GM19099 (cell line): ENCODE results near the gene IL34.

Experiments used
- POLR2A ChIP-seq: IDR thresholded peaks from 3 replicates; pipeline ENCODE4 v1.6.1; 2011; ENCODE audit warnings: low read depth; ENCODE audit not compliant: insufficient read length; ENCODE audit errors: extremely low read depth

The IL34 gene

GRCh38 chr16:70646260-70647241, at the start of gene IL34:
Gene IL34, plus strand, starts transcription at chr16:70646559. Its CDS starts 389 bp downstream, at chr16:70646948.
- no peak for TF ChIP-seq POLR2A

DNA sequence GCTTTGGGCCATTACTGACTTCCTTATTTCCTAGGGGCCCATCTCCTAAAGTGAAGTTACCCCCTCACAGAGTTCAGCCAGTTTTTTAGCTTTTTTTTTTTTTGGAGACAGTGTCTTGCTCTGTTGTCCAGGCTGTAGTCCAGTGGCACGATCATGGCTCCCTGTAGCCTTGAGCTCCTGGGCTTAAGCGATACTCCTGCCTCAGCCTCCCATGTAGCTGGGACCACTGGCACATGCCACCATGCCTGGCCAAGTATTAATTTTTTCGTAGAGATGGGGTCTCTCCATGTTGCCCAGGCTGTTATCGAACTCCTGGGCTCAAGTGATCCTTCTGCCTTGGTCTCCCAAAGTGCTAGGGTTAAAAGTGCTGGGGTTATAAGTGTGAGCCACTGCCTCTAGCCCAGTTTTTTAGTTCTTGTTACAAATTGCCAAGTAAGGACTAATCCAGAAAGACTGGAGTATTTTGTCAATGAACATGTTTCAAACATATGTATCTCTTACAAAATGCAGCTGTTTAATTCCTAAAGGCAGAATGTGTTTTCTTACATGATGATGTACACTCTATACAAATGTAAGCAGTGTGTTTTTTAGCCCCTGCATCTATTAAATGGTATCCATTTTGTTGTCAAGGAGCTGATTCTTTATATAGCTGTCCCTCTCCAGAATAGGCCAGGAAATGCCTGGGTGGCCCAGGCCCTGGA, 49.1 kb upstream of the IL34 start:
- no peak for TF ChIP-seq POLR2A

- TF ChIP-seq POLR2A: no peak
Measured at GRCh38 chr16:70598937-70599503, 47.3 kb upstream of the IL34 start.

- no peak for TF ChIP-seq POLR2A
Measured at GRCh38 chr16:70600730-70601129, 45.6 kb upstream of the IL34 start.

GRCh38 chr16:70601576-70602575, 44.5 kb upstream of the IL34 start:
- no peak for TF ChIP-seq POLR2A

DNA sequence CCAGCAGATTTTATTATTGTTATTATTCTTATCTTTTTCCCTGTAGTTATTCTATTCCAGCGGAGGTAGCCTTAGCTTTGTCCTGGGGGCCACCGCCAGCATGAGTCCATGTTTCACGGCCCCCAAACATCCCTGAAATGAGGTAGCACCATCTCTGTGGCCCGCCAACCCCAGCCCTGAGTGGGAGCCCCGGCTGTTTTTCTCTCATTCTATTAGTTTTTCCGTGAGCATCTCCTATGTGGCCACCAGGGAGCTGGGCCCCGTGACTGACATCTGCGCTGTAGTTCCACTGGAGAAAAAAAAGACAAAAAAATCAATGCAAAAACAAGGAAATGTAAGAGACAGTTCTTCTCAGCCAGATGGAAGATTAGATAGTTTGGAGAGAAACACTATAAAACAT, 43.5 kb upstream of the IL34 start:
- TF ChIP-seq POLR2A: no peak

DNA sequence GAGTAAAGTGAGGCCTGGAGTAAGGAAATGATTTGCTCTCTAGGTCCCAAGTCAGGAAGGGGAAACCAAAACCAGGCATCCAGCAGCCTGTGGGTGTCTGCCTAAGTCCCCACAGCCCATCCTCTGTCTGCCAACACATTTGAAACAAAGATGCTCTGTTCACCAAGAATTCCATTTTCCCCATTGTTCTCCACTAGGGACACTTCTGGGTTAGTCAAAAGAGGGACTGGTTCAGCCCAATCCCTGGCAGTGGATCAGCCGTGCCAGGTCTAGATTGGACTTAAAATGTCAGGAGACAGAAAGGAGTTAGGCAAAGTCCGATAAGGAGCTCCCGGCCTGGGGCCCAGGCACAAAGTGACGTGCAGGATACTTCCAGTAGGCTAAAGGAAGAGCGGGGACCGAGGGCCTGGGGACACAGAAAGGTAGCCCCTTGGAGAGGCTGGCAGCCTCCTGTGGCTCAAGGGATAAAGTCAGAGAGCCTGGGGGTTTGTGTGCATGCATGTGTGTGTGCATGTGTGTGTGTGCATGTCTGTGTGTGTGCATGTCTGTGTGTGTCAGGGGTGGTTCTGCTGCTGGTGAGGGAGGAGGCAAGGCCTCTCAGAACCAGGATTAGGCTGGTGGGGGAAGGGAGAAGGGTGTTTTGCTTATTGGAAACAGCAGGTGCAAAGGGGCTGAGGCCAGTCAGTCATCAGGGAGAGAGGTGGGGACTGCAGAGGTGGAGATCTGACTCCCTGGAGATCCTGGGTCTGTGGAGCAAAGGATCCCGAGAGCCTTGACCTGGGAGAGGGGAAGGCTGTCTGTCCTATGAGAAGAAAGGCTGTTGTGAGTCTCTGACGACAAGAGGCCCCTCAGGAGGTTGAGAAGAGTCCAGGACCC, 41.7 kb upstream of the IL34 start:
- TF ChIP-seq POLR2A: no peak

DNA sequence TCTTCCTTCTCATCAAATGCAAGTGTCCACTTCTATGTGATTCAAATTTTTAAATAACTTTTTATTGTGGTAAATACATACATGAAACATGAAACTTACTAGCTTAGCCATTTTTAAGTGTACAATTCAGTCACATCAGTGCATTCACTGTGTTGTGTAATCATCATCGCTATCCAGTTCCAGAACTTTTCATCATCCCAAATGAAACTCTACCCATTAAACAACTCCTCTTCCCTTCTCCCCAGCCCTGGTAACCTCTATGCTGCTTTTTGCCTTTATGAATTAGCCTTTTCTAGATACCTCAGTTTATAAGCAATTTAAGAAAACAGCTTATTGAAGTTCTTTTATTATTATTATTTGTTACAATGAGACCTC, 41.1 kb upstream of the IL34 start:
- TF ChIP-seq POLR2A: no peak

DNA sequence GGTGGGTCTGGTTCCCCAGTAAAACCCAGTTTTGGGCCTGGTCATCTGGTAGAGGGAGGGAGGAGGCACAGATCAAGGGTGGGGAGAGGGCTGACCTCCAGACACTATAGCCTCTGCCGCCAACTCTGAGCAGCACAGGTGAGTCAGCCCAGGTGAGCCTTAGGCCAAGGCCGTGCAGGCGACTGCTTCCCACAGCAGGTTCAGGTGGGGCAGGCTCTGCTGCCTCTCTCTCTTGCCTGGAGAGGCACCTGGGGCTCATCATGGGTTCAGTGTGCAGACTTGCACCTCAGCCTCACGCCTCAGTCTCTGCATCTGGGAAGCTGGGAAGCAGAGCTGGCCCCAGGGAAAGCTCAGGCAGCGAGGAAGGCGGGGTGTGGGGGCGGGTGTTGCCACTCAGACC, 37.8 kb upstream of the IL34 start:
- TF ChIP-seq POLR2A: no peak

- TF ChIP-seq POLR2A: no peak
Measured at GRCh38 chr16:70610273-70611223, 35.8 kb upstream of the IL34 start.

GRCh38 chr16:70611224-70611598, 35.1 kb upstream of the IL34 start:
- no peak for TF ChIP-seq POLR2A

GRCh38 chr16:70611785-70612303, 34.5 kb upstream of the IL34 start:
- TF ChIP-seq POLR2A: no peak
